Neutrophil (primary cell): Measurements from ENCODE around the gene MDGA2.

ENCODE experiments used
- H3K27ac ChIP-seq: fragments of 200-600 bp; sonication (generic); 2 replicates; pipeline ENCODE4 v1.5.1; 2016; ENCODE audit warnings: mild to moderate bottlenecking, moderate library complexity
- H3K27me3 ChIP-seq: fragments of 200-600 bp; sonication (generic); 2 replicates; pipeline ENCODE4 v1.6.0; 2016; ENCODE audit warnings: mild to moderate bottlenecking
- H3K36me3 ChIP-seq: fragments of 200-600 bp; sonication (generic); 2 replicates; pipeline ENCODE4 v1.5.1; 2017
- H3K4me1 ChIP-seq, 2 experiments: fragments of 200-600 bp in 1 of 2; sonication (generic) in 1 of 2; 1 replicate in 1 of 2; 2 replicates in 1 of 2; pipeline versions ENCODE4 v1.5.1 to v1.6.1; 2013 to 2016; ENCODE audit warnings: low read depth in 1 of 2, low read length in 1 of 2, mild to moderate bottlenecking in 1 of 2, moderate library complexity in 1 of 2; ENCODE audit not compliant: control insufficient read depth in 1 of 2, insufficient read depth in 1 of 2
- H3K4me3 ChIP-seq, 2 experiments: fragments of 200-600 bp in 1 of 2; sonication (generic) in 1 of 2; 1 replicate in 1 of 2; 2 replicates in 1 of 2; pipeline ENCODE4 v1.5.1; 2013 to 2016; ENCODE audit warnings: low read depth in 1 of 2, low read length in 1 of 2, mild to moderate bottlenecking in 1 of 2, moderate library complexity in 1 of 2
- H3K9me3 ChIP-seq: fragments of 200-600 bp; sonication (generic); 2 replicates; pipeline ENCODE4 v1.5.1; 2016
- TF ChIP-seq, protein P1 (sequence below): fragments of 200-600 bp; sonication (generic); IDR thresholded peaks from 2 replicates; pipeline ENCODE4 v1.5.1; 2016; ENCODE audit warnings: antibody characterized with exemption

Gene MDGA2

DNA sequence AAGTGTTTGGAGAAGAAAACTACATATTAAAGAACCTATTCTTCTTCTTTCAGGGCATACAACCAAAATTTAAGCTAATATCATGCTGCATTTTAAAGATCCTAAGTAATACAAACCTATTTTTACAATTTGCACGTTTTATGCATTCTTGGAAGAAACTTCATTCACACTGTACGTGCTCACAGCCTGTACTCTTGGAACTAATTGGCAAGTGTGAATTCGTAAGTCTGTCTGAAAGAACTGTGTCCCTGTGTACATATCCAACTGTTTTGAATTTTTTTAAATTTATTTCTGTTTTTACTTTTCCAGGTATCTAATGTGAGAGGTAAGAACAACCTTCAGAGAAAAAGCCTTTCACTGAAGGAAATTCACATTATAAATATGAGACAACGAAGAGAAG is 347.0 kb downstream of the MDGA2 start:
- TF ChIP-seq, protein P1, sequence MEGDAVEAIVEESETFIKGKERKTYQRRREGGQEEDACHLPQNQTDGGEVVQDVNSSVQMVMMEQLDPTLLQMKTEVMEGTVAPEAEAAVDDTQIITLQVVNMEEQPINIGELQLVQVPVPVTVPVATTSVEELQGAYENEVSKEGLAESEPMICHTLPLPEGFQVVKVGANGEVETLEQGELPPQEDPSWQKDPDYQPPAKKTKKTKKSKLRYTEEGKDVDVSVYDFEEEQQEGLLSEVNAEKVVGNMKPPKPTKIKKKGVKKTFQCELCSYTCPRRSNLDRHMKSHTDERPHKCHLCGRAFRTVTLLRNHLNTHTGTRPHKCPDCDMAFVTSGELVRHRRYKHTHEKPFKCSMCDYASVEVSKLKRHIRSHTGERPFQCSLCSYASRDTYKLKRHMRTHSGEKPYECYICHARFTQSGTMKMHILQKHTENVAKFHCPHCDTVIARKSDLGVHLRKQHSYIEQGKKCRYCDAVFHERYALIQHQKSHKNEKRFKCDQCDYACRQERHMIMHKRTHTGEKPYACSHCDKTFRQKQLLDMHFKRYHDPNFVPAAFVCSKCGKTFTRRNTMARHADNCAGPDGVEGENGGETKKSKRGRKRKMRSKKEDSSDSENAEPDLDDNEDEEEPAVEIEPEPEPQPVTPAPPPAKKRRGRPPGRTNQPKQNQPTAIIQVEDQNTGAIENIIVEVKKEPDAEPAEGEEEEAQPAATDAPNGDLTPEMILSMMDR, result no peak
- Histone ChIP-seq H3K9me3 (no peaks in the 10 kb centered on the region), H3K36me3 (no peaks in the 10 kb centered on the region), H3K27ac (no peak overlapping the region), H3K27me3 (no peaks in the 10 kb centered on the region), H3K4me3 (no peak overlapping the region), H3K4me1 (no peaks in the 10 kb centered on the region)

DNA sequence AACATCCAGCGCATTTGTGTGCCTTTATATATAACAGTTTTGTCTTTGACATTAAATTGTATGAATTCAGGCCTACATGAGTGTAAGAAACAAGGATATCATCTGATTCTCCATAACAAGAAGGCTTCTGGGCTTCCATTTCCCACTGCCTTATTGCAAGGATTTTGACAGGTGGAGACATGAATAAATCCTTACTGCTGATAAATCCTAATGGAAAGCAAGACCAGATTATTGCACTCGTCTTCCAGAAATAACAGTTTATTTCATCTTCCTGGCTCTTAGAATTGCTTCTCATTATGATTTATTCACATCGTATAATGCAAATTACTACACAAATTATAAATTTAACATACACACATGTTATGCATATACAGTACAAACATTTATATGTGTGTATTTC is 348.1 kb downstream of the MDGA2 start:
- Histone ChIP-seq H3K36me3 (no peaks in the 10 kb centered on the region), H3K27me3 (no peaks in the 10 kb centered on the region), H3K4me1 (no peaks in the 10 kb centered on the region), H3K27ac (no peak overlapping the region), H3K4me3 (no peak overlapping the region), H3K9me3 (no peaks in the 10 kb centered on the region)
- TF ChIP-seq, protein P1, result no peak

DNA sequence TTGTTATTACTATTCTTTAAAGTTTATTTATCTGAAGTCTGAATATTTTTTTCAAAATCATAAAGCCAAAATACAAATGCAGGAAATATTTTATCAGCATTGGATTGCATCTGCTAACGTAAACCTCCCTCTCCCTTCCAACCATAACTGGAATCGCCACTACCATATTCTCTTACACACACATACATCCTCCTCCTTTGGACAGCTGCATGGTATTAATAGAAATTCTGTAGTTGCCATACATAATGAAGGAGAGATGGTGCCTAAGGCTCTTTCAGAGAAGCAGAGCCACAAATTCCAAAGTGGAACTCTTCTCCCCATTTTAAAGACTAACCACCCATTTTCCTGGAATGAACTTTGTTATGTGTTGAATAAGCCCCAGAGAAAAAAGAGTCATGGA is 352.7 kb downstream of the MDGA2 start:
- TF ChIP-seq, protein P1, result no peak
- Histone ChIP-seq H3K27me3 (no peaks in the 10 kb centered on the region), H3K4me1 (no peaks in the 10 kb centered on the region), H3K36me3 (no peaks in the 10 kb centered on the region), H3K9me3 (no peaks in the 10 kb centered on the region), H3K4me3 (no peak overlapping the region), H3K27ac (no peak overlapping the region)

DNA sequence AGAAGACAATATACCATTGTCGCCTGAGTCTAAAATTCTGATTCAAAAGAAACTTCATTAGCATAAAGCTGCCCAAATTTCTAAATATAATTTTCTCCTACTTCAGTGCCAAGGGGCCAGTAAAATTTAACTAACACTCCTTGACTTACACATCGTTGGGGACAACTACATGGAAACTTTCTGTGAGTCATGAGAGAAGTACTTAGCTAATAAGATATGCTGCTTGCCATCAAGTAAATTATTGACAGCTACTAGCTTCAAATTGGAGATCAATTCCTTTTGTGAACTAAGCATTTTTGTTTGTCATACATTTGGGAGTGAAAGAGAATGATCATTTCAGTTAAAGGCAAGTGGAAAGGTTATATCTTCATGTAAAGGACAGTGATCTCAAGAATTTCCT is 373.3 kb downstream of the MDGA2 start:
- no peaks in the 10 kb centered on the region for H3K9me3 ChIP-seq

DNA sequence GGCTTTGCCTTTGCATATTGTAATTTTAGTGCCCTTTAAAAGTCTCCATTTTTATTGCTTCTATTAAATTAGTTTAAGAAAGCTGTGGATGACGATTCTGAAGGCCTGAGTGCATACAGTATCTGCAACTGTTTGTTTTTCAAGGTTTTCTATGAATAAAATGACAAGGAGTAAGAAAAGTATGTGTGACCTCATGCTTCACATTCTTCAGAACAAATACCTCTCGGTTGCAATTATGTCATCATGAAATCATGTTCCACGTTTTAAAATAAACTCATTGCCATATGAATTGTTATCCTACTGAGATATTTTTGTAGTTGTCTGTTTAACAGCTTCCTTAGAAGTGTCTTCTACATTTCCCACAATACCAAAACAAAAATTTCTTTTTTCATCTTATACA is 374.6 kb downstream of the MDGA2 start:
- TF ChIP-seq, protein P1, result no peak
- Histone ChIP-seq H3K27ac (no peak overlapping the region), H3K9me3 (no peaks in the 10 kb centered on the region), H3K4me1 (no peaks in the 10 kb centered on the region), H3K4me3 (no peak overlapping the region), H3K36me3 (no peaks in the 10 kb centered on the region), H3K27me3 (no peaks in the 10 kb centered on the region)

More for the DNA sequence above, 373.3 kb downstream of the MDGA2 start:
- Histone ChIP-seq H3K4me3 (no peak overlapping the region), H3K4me1 (no peaks in the 10 kb centered on the region), H3K27me3 (no peaks in the 10 kb centered on the region), H3K27ac (no peak overlapping the region), H3K36me3 (no peaks in the 10 kb centered on the region)
- TF ChIP-seq, protein P1, result no peak

DNA sequence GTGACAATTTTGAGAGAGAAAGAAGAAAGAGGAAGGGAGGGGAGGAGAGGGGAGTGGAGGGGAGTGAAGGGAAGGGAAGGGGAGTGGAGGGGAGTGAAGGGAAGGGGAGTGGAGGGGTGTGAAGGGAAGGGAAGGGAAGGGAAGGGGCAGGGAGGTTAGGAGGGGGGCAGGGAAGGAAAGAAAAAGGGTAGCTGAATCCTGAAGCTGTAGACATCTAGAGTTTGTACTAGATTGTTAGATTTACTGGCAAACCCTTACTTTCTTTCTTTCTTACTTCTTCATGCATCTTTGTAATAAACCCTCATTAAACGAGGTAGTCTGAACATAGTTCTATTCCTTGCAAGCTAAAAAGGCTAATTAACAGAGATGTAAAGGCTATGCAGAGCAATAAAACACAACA is 378.0 kb downstream of the MDGA2 start:
- H3K36me3 ChIP-seq, result no peaks in the 10 kb centered on the region
- H3K27ac ChIP-seq, result no peak overlapping the region
- H3K27me3 ChIP-seq, result no peaks in the 10 kb centered on the region
- H3K4me3 ChIP-seq, result no peak overlapping the region
- TF ChIP-seq, protein P1, result no peak
- H3K4me1 ChIP-seq, result no peaks in the 10 kb centered on the region
- no peaks in the 10 kb centered on the region for H3K9me3 ChIP-seq
